Osteoblast (primary cell): ENCODE results near the gene C1orf87. TPM values are rescaled to one million over a fixed set of nuclear protein-coding genes. Genes with fewer than 3 reads are reported as not detected.

ENCODE experiments used
- DNase-seq: peaks from one replicate; pipeline ENCODE4 v3.0.0; 2011; ENCODE audit warnings: low spot score, mixed read lengths; ENCODE audit not compliant: insufficient read length; ENCODE audit errors: missing footprints
- H2AFZ ChIP-seq: 2 replicates; pipeline ENCODE4 v1.6.0; 2011; ENCODE audit warnings: mild to moderate bottlenecking, low read length
- H3K27ac ChIP-seq: 2 replicates; pipeline ENCODE4 v1.5.1; 2011; ENCODE audit warnings: mild to moderate bottlenecking, low read depth, low read length, moderate library complexity
- H3K27me3 ChIP-seq: 2 replicates; pipeline ENCODE4 v1.6.0; 2012; ENCODE audit warnings: mild to moderate bottlenecking, control low read depth, inconsistent platforms, low read length, moderate library complexity; ENCODE audit not compliant: insufficient read depth
- H3K36me3 ChIP-seq: 2 replicates; pipeline ENCODE4 v1.5.1; 2011; ENCODE audit warnings: mild to moderate bottlenecking, low read length, control low read depth, moderate library complexity; ENCODE audit not compliant: insufficient read depth
- H3K4me1 ChIP-seq: 2 replicates; pipeline ENCODE4 v1.5.1; 2011; ENCODE audit warnings: mild to moderate bottlenecking, low read length, control low read depth, moderate library complexity; ENCODE audit not compliant: insufficient read depth
- H3K4me2 ChIP-seq: 2 replicates; pipeline ENCODE4 v1.6.0; 2011; ENCODE audit warnings: mild to moderate bottlenecking, low read length; ENCODE audit not compliant: insufficient read depth
- H3K4me3 ChIP-seq: fragments of 200-600 bp; sonication (generic); 3 replicates; pipeline ENCODE4 v1.5.1; 2012; ENCODE audit warnings: mild to moderate bottlenecking, low read length, inconsistent platforms; ENCODE audit not compliant: insufficient read depth
- H3K79me2 ChIP-seq: 2 replicates; pipeline ENCODE4 v1.6.0; 2012; ENCODE audit warnings: mild to moderate bottlenecking, low read length, control low read depth, inconsistent platforms; ENCODE audit not compliant: insufficient read depth
- H3K9me3 ChIP-seq: 2 replicates; pipeline ENCODE4 v1.5.1; 2011; ENCODE audit warnings: low read depth, low read length, control low read depth
- H4K20me1 ChIP-seq: 2 replicates; pipeline ENCODE4 v1.6.0; 2012; ENCODE audit warnings: mild to moderate bottlenecking, low read length, control low read depth; ENCODE audit not compliant: insufficient read depth
- CTCF ChIP-seq: IDR thresholded peaks from 2 replicates; pipeline ENCODE4 v1.5.1; 2011; ENCODE audit warnings: mild to moderate bottlenecking, low read depth, low read length, moderate library complexity; ENCODE audit errors: extremely low read depth
- total RNA-seq: library from RNA; depleted of rRNA; stranded (reverse); fragments of >200 nt; gene quantifications from 2 replicates; pipeline ENCODE4 v1.2.3, GENCODE V29; 2012

Gene C1orf87
- total RNA-seq, 1 donor = not detected

- Histone ChIP-seq H3K27me3 (no peaks in the 10 kb centered on the region), H3K9me3 (no peaks in the 10 kb centered on the region), H3K27ac (no peak overlapping the region), H3K4me3 (no peak overlapping the region), H3K36me3 (no peaks in the 10 kb centered on the region), H3K4me1 (peaks cover 20% of the 10 kb centered on the region), H3K79me2 (no peaks in the 10 kb centered on the region), H2AFZ (no peak overlapping the region), H4K20me1 (no peaks in the 10 kb centered on the region), H3K4me2 (no peak overlapping the region)
- no peak for TF ChIP-seq CTCF
- DNase-seq = no peak
These were observed 7.6 kb downstream of the C1orf87 start for GRCh38 chr1:60066001-60066400.

GRCh38 chr1:60065199-60065598, 8.4 kb downstream of the C1orf87 start:
- no peak for TF ChIP-seq CTCF
- Histone ChIP-seq H3K27me3 (no peaks in the 10 kb centered on the region), H3K4me3 (no peak overlapping the region), H3K36me3 (no peaks in the 10 kb centered on the region), H3K79me2 (no peaks in the 10 kb centered on the region), H3K4me2 (no peak overlapping the region), H4K20me1 (no peaks in the 10 kb centered on the region), H3K27ac (no peak overlapping the region), H3K9me3 (no peaks in the 10 kb centered on the region), H2AFZ (no peak overlapping the region), H3K4me1 (peaks cover 20% of the 10 kb centered on the region)
- DNase-seq = no peak

GRCh38 chr1:60063561-60063960, 10.0 kb downstream of the C1orf87 start:
- no peaks in the 10 kb centered on the region for H3K27me3 ChIP-seq
- H3K9me3 ChIP-seq = no peaks in the 10 kb centered on the region
- H3K79me2 ChIP-seq = no peaks in the 10 kb centered on the region
- no peak overlapping the region for H3K27ac ChIP-seq
- no peaks in the 10 kb centered on the region for H4K20me1 ChIP-seq
- TF ChIP-seq CTCF = no peak
- peaks cover 13% of the 10 kb centered on the region for H3K4me1 ChIP-seq
- no peak overlapping the region for H3K4me3 ChIP-seq
- H3K4me2 ChIP-seq = no peak overlapping the region
- no peaks in the 10 kb centered on the region for H3K36me3 ChIP-seq
- no peak overlapping the region for H2AFZ ChIP-seq
- no peak for DNase-seq

- no peak overlapping the region for H3K4me2 ChIP-seq
- no peak for TF ChIP-seq CTCF
- no peak overlapping the region for H3K4me3 ChIP-seq
- no peak for DNase-seq
- H2AFZ ChIP-seq = no peak overlapping the region
- no peaks in the 10 kb centered on the region for H3K36me3 ChIP-seq
- no peaks in the 10 kb centered on the region for H3K9me3 ChIP-seq
- no peak overlapping the region for H3K27ac ChIP-seq
- no peaks in the 10 kb centered on the region for H4K20me1 ChIP-seq
- H3K4me1 ChIP-seq = no peaks in the 10 kb centered on the region
- no peaks in the 10 kb centered on the region for H3K27me3 ChIP-seq
- no peaks in the 10 kb centered on the region for H3K79me2 ChIP-seq
These were observed 14.1 kb downstream of the C1orf87 start for GRCh38 chr1:60059468-60059867.
